Panc1 (cell line): ENCODE results near the gene MARCKSL1. TPM values are rescaled to one million over a fixed set of nuclear protein-coding genes. Genes with fewer than 3 reads are reported as not detected.

Experiments
- ATAC-seq: fragments of 200-7000 bp; cut with Tn5 transposase; 2 replicates; pipeline ENCODE4 v1.9.1; 2020; ENCODE audit warnings: mild to moderate bottlenecking, moderate library complexity
- BruUV-seq: library from RNA; stranded (reverse); fragments of 400-500 nt; replicated peaks from 2 replicates; lab custom pipeline; 2021; lab: Mats Ljungman, UMichigan
- CTCF ChIA-PET: fragments of 300-600 bp; sonication (Branson Sonifier 250); formaldehyde crosslinking; loops from one replicate; lab custom pipeline; 2022; ENCODE audit warnings: antibody characterized with exemption; lab: Charles Lee
- POLR2A ChIA-PET: fragments of 300-600 bp; sonication (Branson Sonifier 250); formaldehyde crosslinking; loops from one replicate; lab custom pipeline; 2022; ENCODE audit warnings: antibody characterized with exemption; lab: Charles Lee
- DNase-seq: peaks from one replicate; pipeline ENCODE4 v3.0.0-alpha.2; 2010; ENCODE audit warnings: low read depth, low spot score
- H3K27ac ChIP-seq: 2 replicates; pipeline ENCODE4 v1.5.1; 2011; ENCODE audit warnings: mild to moderate bottlenecking, low read length, inconsistent platforms
- H3K27me3 ChIP-seq: fragments of 200-500 bp; sonication (Bioruptor generic); 2 replicates; pipeline ENCODE4 v1.6.0; 2014; ENCODE audit warnings: low read length, inconsistent platforms; ENCODE audit not compliant: control insufficient read depth, insufficient read depth
- H3K36me3 ChIP-seq: fragments of 200-500 bp; sonication (Bioruptor generic); 2 replicates; pipeline ENCODE4 v1.5.1; 2014; ENCODE audit warnings: inconsistent platforms, mild to moderate bottlenecking, low read length, moderate library complexity; ENCODE audit not compliant: control insufficient read depth, insufficient read depth
- H3K4me1 ChIP-seq: 2 replicates; pipeline ENCODE4 v1.5.1; 2011; ENCODE audit warnings: inconsistent platforms, mild to moderate bottlenecking, low read length, moderate library complexity; ENCODE audit not compliant: control insufficient read depth, insufficient read depth
- H3K4me3 ChIP-seq, 2 experiments: 2 replicates each; pipeline ENCODE4 v1.5.1; 2011 to 2012; ENCODE audit warnings: low read depth in 2 of 2, low read length in 2 of 2, mild to moderate bottlenecking in 2 of 2, inconsistent platforms in 1 of 2, moderate library complexity in 1 of 2
- H3K9me3 ChIP-seq: fragments of 200-500 bp; sonication (Bioruptor generic); 2 replicates; pipeline ENCODE4 v1.5.1; 2014; ENCODE audit warnings: low read depth, mild to moderate bottlenecking, inconsistent platforms, low read length, moderate library complexity; ENCODE audit not compliant: control insufficient read depth, insufficient read depth
- CTCF ChIP-seq: fragments of 450-650 bp; IDR thresholded peaks from 2 replicates; pipeline ENCODE4 v1.5.1; 2017; ENCODE audit warnings: mild to moderate bottlenecking
- POLR2AphosphoS5 ChIP-seq: IDR thresholded peaks from 2 replicates; pipeline ENCODE4 v1.6.1; 2012; ENCODE audit warnings: mild to moderate bottlenecking, low read depth, low read length, moderate library complexity
- REST ChIP-seq, 2 experiments: IDR thresholded peaks; 2 replicates each; pipeline ENCODE4 v1.6.1; 2011 to 2012; ENCODE audit warnings: low read depth in 2 of 2, control low read depth in 1 of 2, low read length in 1 of 2, mild to moderate bottlenecking in 1 of 2, moderate library complexity in 1 of 2; ENCODE audit not compliant: insufficient read depth in 1 of 2
- SIN3A ChIP-seq: IDR thresholded peaks from 2 replicates; pipeline ENCODE4 v1.6.1; 2012; ENCODE audit warnings: low read depth, mild to moderate bottlenecking, low read length, moderate library complexity, borderline replicate concordance; ENCODE audit not compliant: insufficient read depth
- TCF7L2 ChIP-seq: IDR thresholded peaks from 2 replicates; pipeline ENCODE4 v1.6.1; 2011; ENCODE audit warnings: mild to moderate bottlenecking, low read depth, low read length, inconsistent platforms
- in situ Hi-C: cut with HindIII; loops from 2 replicates; pipeline ENCODE4 v1.10.0; 2016; ENCODE audit warnings: low sequenced_read_pairs, low pct_unique_long_range_greater_than_20kb
- intact Hi-C: fragments of 100-400 bp; cut with micrococcal nuclease; formaldehyde crosslinking; loops from one replicate; pipeline ENCODE4 v1.10.0; 2022; ENCODE audit not compliant: unreplicated experiment
- total RNA-seq: library from RNA; stranded (reverse); gene quantifications from one replicate; pipeline ENCODE4 v1.2.1, GENCODE V29; 2021; ENCODE audit not compliant: unreplicated experiment

Gene MARCKSL1
- total RNA-seq, 1 experiment from 2014 or later, result 176 TPM

DNA sequence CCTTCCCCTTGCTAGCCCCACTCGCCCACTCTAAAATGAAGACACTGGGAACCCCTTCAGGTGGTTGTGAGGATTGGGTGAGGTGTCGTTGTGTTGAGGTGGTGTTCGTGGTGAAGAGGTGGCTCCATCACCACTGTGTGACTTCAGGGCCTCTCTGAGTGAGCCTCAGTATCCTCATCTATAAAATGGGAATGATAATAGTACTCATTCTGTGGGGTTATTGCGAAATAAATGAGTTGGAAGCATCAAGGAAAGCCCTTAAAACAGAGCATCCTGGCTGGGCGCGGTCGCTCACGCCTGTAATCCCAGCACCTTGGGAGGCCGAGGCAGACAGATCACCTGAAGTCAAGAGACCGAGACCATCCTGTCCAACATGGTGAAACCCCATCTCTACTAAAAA is 6.7 kb upstream of the MARCKSL1 start:
- POLR2A ChIA-PET, result no interaction called here
- in situ Hi-C loops, result no loop called here
- CTCF ChIA-PET, result no interaction called here
- ATAC-seq (no peak), DNase-seq (no peak)
- Histone ChIP-seq H3K9me3 (no peaks in the 10 kb centered on the region), H3K4me1 (peaks cover 12% of the 10 kb centered on the region), H3K27ac (no peak overlapping the region), H3K36me3 (no peaks in the 10 kb centered on the region), H3K27me3 (no peaks in the 10 kb centered on the region), H3K4me3 (no peak overlapping the region)
- TF ChIP-seq CTCF (no peak), SIN3A (no peak), POLR2AphosphoS5 (no peak), TCF7L2 (no peak), REST (IDR thresholded peaks at IDR 0.05; ENCODE audit: insufficient read depth in 1 of 2, low read depth in 2 of 2, low read length in 1 of 2) (no peak)
- intact Hi-C loops, result no loop called here
- BruUV-seq, result no TSS peak

DNA sequence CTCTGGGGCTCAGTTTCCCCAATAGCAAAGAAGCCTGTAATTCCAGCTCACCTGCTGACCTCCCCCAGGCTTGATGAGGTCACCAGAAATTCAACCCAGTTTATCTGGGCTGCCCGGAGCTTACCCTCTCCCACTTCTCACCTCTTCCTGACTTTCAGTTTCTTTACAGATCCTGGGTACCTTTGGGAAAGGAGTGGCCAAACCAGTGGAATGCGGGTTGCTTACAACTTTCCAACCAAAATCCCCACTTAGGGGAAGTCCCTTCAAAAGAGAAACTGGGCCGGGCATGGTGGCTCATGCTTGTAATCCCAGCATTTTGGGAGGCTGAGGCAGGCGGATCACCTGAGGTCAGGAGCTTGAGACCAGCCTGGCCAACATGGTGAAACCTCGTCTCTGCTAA is 5.9 kb upstream of the MARCKSL1 start:
- peaks cover 19% of the 10 kb centered on the region for H3K4me1 ChIP-seq
- no peak for ATAC-seq
- POLR2A ChIA-PET, result interaction anchor here (0.6 kb wide), 1 partner anchor 180 kb away, joined by 3 read pairs; no protein-coding TSS in a partner anchor
- no peaks in the 10 kb centered on the region for H3K36me3 ChIP-seq
- intact Hi-C loops, result no loop called here
- no TSS peak for BruUV-seq
- H3K27me3 ChIP-seq, result no peaks in the 10 kb centered on the region
- H3K4me3 ChIP-seq, result no peak overlapping the region
- H3K27ac ChIP-seq, result no peak overlapping the region
- H3K9me3 ChIP-seq, result no peaks in the 10 kb centered on the region
- CTCF ChIA-PET, result no interaction called here
- in situ Hi-C loops, result no loop called here
- no peak for DNase-seq
- no peak for TF ChIP-seq TCF7L2
- TF ChIP-seq REST (IDR thresholded peaks at IDR 0.05; ENCODE audit: insufficient read depth in 1 of 2, low read depth in 2 of 2, low read length in 1 of 2), result no peak
- no peak for TF ChIP-seq CTCF
- TF ChIP-seq POLR2AphosphoS5, result no peak
- TF ChIP-seq SIN3A, result no peak
